ENCODE measurements around the gene FRS2. TPM values are rescaled to one million over a fixed set of nuclear protein-coding genes. Genes with fewer than 3 reads are reported as not detected.

The FRS2 gene
- total and polyA plus RNA-seq, 9 of the 15 experiments (the other 6 are each of a cell fraction or from before 2014, with no cell fraction given) = 1.0 to 9.1 (median 6.0) TPM

- TF ChIP-seq CBFA2T3 (IDR thresholded peaks at IDR 0.05) (0 out of 2 replicates have a peak, but pooled peaks have one; percentile 26), CEBPZ (IDR thresholded peaks at IDR 0.05; ENCODE audit: borderline replicate concordance, low read depth, low read length) (no peak), BRD9 (IDR thresholded peaks at IDR 0.05; ENCODE audit: low read depth, partially characterized antibody) (peak; percentile 35), SIX5 (IDR thresholded peaks at IDR 0.05; ENCODE audit: borderline replicate concordance in 1 of 2, insufficient read depth in 1 of 2, low read depth in 1 of 2, low read length in 2 of 2) (no peak), ETS2 (tag; IDR thresholded peaks at IDR 0.05; ENCODE audit: borderline replicate concordance, poor library complexity, severe bottlenecking) (no peak), RCOR1 (IDR thresholded peaks at IDR 0.05; ENCODE audit: borderline replicate concordance in 1 of 2, low read depth in 2 of 2, low read length in 2 of 2) (peak in 1 of 2 experiments; percentile 47; a peak in 1 of 4 replicates), ZNF253 (CRISPR knock-in tag; conservative IDR thresholded peaks at IDR 0.05) (no peak), RBM15 (IDR thresholded peaks at IDR 0.05; ENCODE audit: insufficient read depth, low read length) (no peak), TBL1XR1 (IDR thresholded peaks at IDR 0.05; ENCODE audit: low read length in 2 of 2) (no peak), SAFB (IDR thresholded peaks at IDR 0.05; ENCODE audit: borderline replicate concordance, low read depth, low read length) (no peak), ATF2 (CRISPR knock-in tag; IDR thresholded peaks at IDR 0.05) (no peak), ZKSCAN8 (CRISPR knock-in tag; IDR thresholded peaks at IDR 0.05) (no peak), TCF7 (IDR thresholded peaks at IDR 0.05; ENCODE audit: borderline replicate concordance) (no peak), JUNB (CRISPR knock-in tag; conservative IDR thresholded peaks at IDR 0.05) (no peak), SETDB1 (IDR thresholded peaks at IDR 0.05; ENCODE audit: low read length) (no peak), BCL6 (CRISPR knock-in tag; IDR thresholded peaks at IDR 0.05) (no peak), ZNF239 (CRISPR knock-in tag; IDR thresholded peaks at IDR 0.05) (no peak), PHTF2 (CRISPR knock-in tag; IDR thresholded peaks at IDR 0.05) (no peak), U2AF2 (optimal IDR thresholded peaks at IDR 0.05; ENCODE audit: low read depth, low read length) (no peak), ZNF589 (CRISPR knock-in tag; IDR thresholded peaks at IDR 0.05; ENCODE audit: low read depth) (peak; percentile 28; the same call in 1 of the 2 replicates), MTA1 (IDR thresholded peaks at IDR 0.05; ENCODE audit: borderline replicate concordance) (no peak), TEAD2 (tag; IDR thresholded peaks at IDR 0.05) (no peak), KDM4B (IDR thresholded peaks at IDR 0.05; ENCODE audit: borderline replicate concordance in 2 of 2, low read depth in 1 of 2) (peak in 1 of 2 experiments; percentile 85; a peak in 1 of 4 replicates), TEAD4 (IDR thresholded peaks at IDR 0.05; ENCODE audit: low read length) (no peak), TEAD4 (CRISPR knock-in tag; IDR thresholded peaks at IDR 0.05; ENCODE audit: borderline replicate concordance) (no peak)
Measured at GRCh38 chr12:69585189-69586062, 115.2 kb downstream of the FRS2 start, which contains the start of gene CCT2 (continued).

All from K562 (cell line).